HG02973 (cell line): ENCODE results near the gene UNCX.
"Not testable (repeated sequence)": the region's sequence is repeated elsewhere in the genome, so short reads cannot be mapped to it uniquely, and the experiment has no call there.

Experiments
- ATAC-seq: cut with Tn5 transposase; IDR thresholded peaks from one replicate; pipeline ENCODE4 v1.9.1; 2021; ENCODE audit warnings: moderate library complexity; ENCODE audit not compliant: unreplicated experiment

The UNCX gene

GRCh38 chr7:1255080-1255816 is 22.6 kb downstream of the UNCX start:
- no peak for ATAC-seq

GRCh38 chr7:1255817-1256340 is 23.2 kb downstream of the UNCX start:
- ATAC-seq, result no peak

- ATAC-seq, result no peak
Observed at GRCh38 chr7:1256621-1257020, 23.9 kb downstream of the UNCX start.

- ATAC-seq, result no peak
Observed at GRCh38 chr7:1257221-1257620, 24.5 kb downstream of the UNCX start.

- ATAC-seq, result no peak
Observed at GRCh38 chr7:1257863-1258262, 25.2 kb downstream of the UNCX start.

- ATAC-seq, result no peak
Observed at GRCh38 chr7:1259621-1260243, 27.1 kb downstream of the UNCX start.

- ATAC-seq, result no peak
Observed at GRCh38 chr7:1260244-1260635, 27.6 kb downstream of the UNCX start.

- not testable (repeated sequence) for ATAC-seq
Observed at GRCh38 chr7:1261036-1261435, 28.4 kb downstream of the UNCX start.

- no peak for ATAC-seq
Observed at GRCh38 chr7:1262441-1262840, 29.8 kb downstream of the UNCX start.

GRCh38 chr7:1263391-1263951 is 30.8 kb downstream of the UNCX start:
- no peak for ATAC-seq

GRCh38 chr7:1264345-1265280 is 31.9 kb downstream of the UNCX start:
- ATAC-seq, result no peak

- ATAC-seq, result no peak
Observed at GRCh38 chr7:1267016-1267900, 34.6 kb downstream of the UNCX start.

- no peak for ATAC-seq
Observed at GRCh38 chr7:1268076-1268815, 35.6 kb downstream of the UNCX start.

- no peak for ATAC-seq
Observed at GRCh38 chr7:1268866-1269265, 36.2 kb downstream of the UNCX start.

GRCh38 chr7:1269336-1269890 is 36.7 kb downstream of the UNCX start:
- ATAC-seq, result no peak

GRCh38 chr7:1270181-1270580 is 37.5 kb downstream of the UNCX start:
- ATAC-seq, result no peak

- no peak for ATAC-seq
Observed at GRCh38 chr7:1271046-1271445, 38.4 kb downstream of the UNCX start.

- ATAC-seq, result no peak
Observed at GRCh38 chr7:1271656-1272055, 39.0 kb downstream of the UNCX start.

GRCh38 chr7:1272136-1272535 is 39.5 kb downstream of the UNCX start:
- ATAC-seq, result not testable (repeated sequence)
